IMR-90 (cell line): ENCODE data around the gene TSHZ1. TPM values are rescaled to one million over a fixed set of nuclear protein-coding genes. Genes with fewer than 3 reads are reported as not detected.

Experiments
- ATAC-seq: fragments of 200-7000 bp; cut with Tn5 transposase; 2 replicates; pipeline ENCODE4 v1.9.1; 2020; ENCODE audit warnings: low read depth, mild to moderate bottlenecking, moderate library complexity
- BruUV-seq: library from RNA; stranded (reverse); fragments of 400-500 nt; replicated peaks from 2 replicates; lab custom pipeline; 2021; lab: Mats Ljungman, UMichigan
- CTCF ChIA-PET: fragments of 300-600 bp; formaldehyde crosslinking; extraction: SDS; loops from one replicate; lab custom pipeline; 2021; ENCODE audit warnings: antibody characterized with exemption; lab: Yijun Ruan, JAX
- POLR2A ChIA-PET: fragments of 300-600 bp; sonication (Branson Sonifier 250); formaldehyde crosslinking; loops from one replicate; lab custom pipeline; 2022; ENCODE audit warnings: antibody characterized with exemption; ENCODE audit not compliant: unreplicated experiment; lab: Charles Lee
- DNase-seq: peaks from one replicate; pipeline ENCODE4 v3.0.0; 2013
- H2AFZ ChIP-seq: replicated peaks from 2 replicates; pipeline ENCODE3; 2013; ENCODE audit warnings: low read length, mild to moderate bottlenecking; ENCODE audit not compliant: poor library complexity
- H2AK5ac ChIP-seq: 2 replicates; pipeline ENCODE4 v1.6.1; 2013; ENCODE audit warnings: low read depth, low read length, inconsistent platforms
- H2AK9ac ChIP-seq: replicated peaks from 2 replicates; pipeline ENCODE3; 2013; ENCODE audit warnings: mild to moderate bottlenecking, low read depth, low read length, moderate library complexity; ENCODE audit not compliant: poor library complexity
- H2BK120ac ChIP-seq: 2 replicates; pipeline ENCODE4 v1.6.1; 2013; ENCODE audit warnings: low read depth, low read length, inconsistent platforms
- H2BK15ac ChIP-seq: 3 replicates; pipeline ENCODE4 v1.6.1; 2013; ENCODE audit warnings: low read depth, low read length, inconsistent platforms
- H2BK20ac ChIP-seq: 2 replicates; pipeline ENCODE4 v1.6.1; 2013; ENCODE audit warnings: low read depth, mild to moderate bottlenecking, inconsistent platforms, low read length, moderate library complexity
- H2BK5ac ChIP-seq: 2 replicates; pipeline ENCODE4 v1.6.1; 2013; ENCODE audit warnings: mild to moderate bottlenecking, low read depth, low read length, inconsistent platforms; ENCODE audit not compliant: poor library complexity, severe bottlenecking
- H3K14ac ChIP-seq: replicated peaks from 2 replicates; pipeline ENCODE4 v1.6.1; 2013; ENCODE audit warnings: low read depth, low read length, inconsistent platforms
- H3K18ac ChIP-seq: 2 replicates; pipeline ENCODE4 v1.6.1; 2013; ENCODE audit warnings: low read depth, low read length, control low read depth
- H3K23ac ChIP-seq: 2 replicates; pipeline ENCODE4 v1.6.1; 2013; ENCODE audit warnings: low read depth, low read length, inconsistent platforms
- H3K27ac ChIP-seq: 2 replicates; pipeline ENCODE4 v1.5.1; 2013; ENCODE audit warnings: mild to moderate bottlenecking, control low read depth, low read length; ENCODE audit not compliant: insufficient read depth
- H3K27me3 ChIP-seq: 2 replicates; pipeline ENCODE4 v1.6.1; 2013; ENCODE audit warnings: low read length; ENCODE audit not compliant: control insufficient read depth, insufficient read depth
- H3K36me3 ChIP-seq: 2 replicates; pipeline ENCODE4 v1.6.1; 2013; ENCODE audit warnings: low read length, mixed read lengths; ENCODE audit not compliant: control insufficient read depth, insufficient read depth
- H3K4ac ChIP-seq: 2 replicates; pipeline ENCODE4 v1.6.1; 2013; ENCODE audit warnings: low read depth, low read length, inconsistent platforms
- H3K4me1 ChIP-seq: 2 replicates; pipeline ENCODE4 v1.6.1; 2013; ENCODE audit warnings: low read length, mixed read lengths; ENCODE audit not compliant: control insufficient read depth, insufficient read depth
- H3K4me2 ChIP-seq: 2 replicates; pipeline ENCODE4 v1.6.1; 2013; ENCODE audit warnings: low read depth, mild to moderate bottlenecking, control low read depth, low read length, moderate library complexity
- H3K4me3 ChIP-seq: 2 replicates; pipeline ENCODE4 v1.5.1; 2013; ENCODE audit warnings: low read depth, mild to moderate bottlenecking, control low read depth, low read length, moderate library complexity; ENCODE audit not compliant: insufficient read depth
- H3K56ac ChIP-seq: 2 replicates; pipeline ENCODE4 v1.6.1; 2013; ENCODE audit warnings: low read length, inconsistent platforms; ENCODE audit not compliant: insufficient read depth; ENCODE audit errors: extremely low read depth
- H3K79me1 ChIP-seq, 2 experiments: 2 replicates each; pipeline ENCODE4 v1.6.1; 2013; ENCODE audit warnings: low read length in 2 of 2, inconsistent platforms in 1 of 2, low read depth in 1 of 2
- H3K9ac ChIP-seq: 2 replicates; pipeline ENCODE4 v1.6.1; 2013; ENCODE audit warnings: low read depth, low read length, control low read depth
- H3K9me1 ChIP-seq: 2 replicates; pipeline ENCODE4 v1.6.1; 2013; ENCODE audit warnings: low read length, inconsistent platforms; ENCODE audit not compliant: insufficient read depth
- H3K9me3 ChIP-seq: 2 replicates; pipeline ENCODE4 v1.6.1; 2013; ENCODE audit warnings: low read length; ENCODE audit not compliant: control insufficient read depth, insufficient read depth
- H4K20me1 ChIP-seq: 2 replicates; pipeline ENCODE4 v1.6.1; 2013; ENCODE audit warnings: low read length, inconsistent platforms; ENCODE audit not compliant: insufficient read depth
- H4K5ac ChIP-seq: 2 replicates; pipeline ENCODE4 v1.6.1; 2013; ENCODE audit warnings: mild to moderate bottlenecking, low read depth, low read length, control low read depth
- H4K8ac ChIP-seq, 2 experiments: 2 replicates each; pipeline ENCODE4 v1.6.1; 2013; ENCODE audit warnings: low read depth in 2 of 2, low read length in 2 of 2, control low read depth in 1 of 2, inconsistent platforms in 1 of 2
- H4K91ac ChIP-seq: 2 replicates; pipeline ENCODE4 v1.6.1; 2013; ENCODE audit warnings: low read depth, low read length, inconsistent platforms; ENCODE audit not compliant: insufficient read depth
- BHLHE40 ChIP-seq: fragments of 150-350 bp; IDR thresholded peaks from 2 replicates; pipeline ENCODE4 v1.6.1; 2016; ENCODE audit warnings: mild to moderate bottlenecking, low read depth, low read length
- CHD1 ChIP-seq: IDR thresholded peaks from 2 replicates; pipeline ENCODE4 v1.6.1; 2012; ENCODE audit warnings: low read depth, low read length, improper control_type of control experiment
- FOS ChIP-seq: fragments of 150-350 bp; IDR thresholded peaks from 2 replicates; pipeline ENCODE4 v1.6.1; 2016; ENCODE audit warnings: low read depth, low read length
- MAFK ChIP-seq: IDR thresholded peaks from 2 replicates; pipeline ENCODE4 v1.6.1; 2012; ENCODE audit warnings: low read depth, low read length, improper control_type of control experiment
- MAZ ChIP-seq: IDR thresholded peaks from 2 replicates; pipeline ENCODE4 v1.6.1; 2012; ENCODE audit warnings: low read depth, mild to moderate bottlenecking, low read length, improper control_type of control experiment, moderate library complexity, borderline replicate concordance
- MXI1 ChIP-seq: IDR thresholded peaks from 2 replicates; pipeline ENCODE4 v1.6.1; 2012; ENCODE audit warnings: low read depth, mild to moderate bottlenecking, low read length, moderate library complexity, borderline replicate concordance
- NFE2L2 ChIP-seq: fragments of 150-350 bp; IDR thresholded peaks from 2 replicates; pipeline ENCODE4 v1.6.1; 2016; ENCODE audit warnings: low read depth, mild to moderate bottlenecking, low read length
- POLR2A ChIP-seq: IDR thresholded peaks from 2 replicates; pipeline ENCODE4 v1.6.1; 2012; ENCODE audit warnings: mild to moderate bottlenecking, low read depth, low read length
- RAD21 ChIP-seq: IDR thresholded peaks from 2 replicates; pipeline ENCODE4 v1.6.1; 2012; ENCODE audit warnings: low read length, improper control_type of control experiment
- RCOR1 ChIP-seq: IDR thresholded peaks from 2 replicates; pipeline ENCODE4 v1.6.1; 2012; ENCODE audit warnings: mild to moderate bottlenecking, low read length, improper control_type of control experiment; ENCODE audit not compliant: insufficient replicate concordance
- RFX5 ChIP-seq: IDR thresholded peaks from 2 replicates; pipeline ENCODE4 v1.8.0; 2012; ENCODE audit warnings: low read depth, mild to moderate bottlenecking, low read length, moderate library complexity
- SMC3 ChIP-seq: fragments of 150-350 bp; IDR thresholded peaks from 2 replicates; pipeline ENCODE4 v1.6.1; 2016; ENCODE audit warnings: low read depth, mild to moderate bottlenecking, antibody characterized with exemption, low read length, moderate library complexity
- WGBS, 2 experiments: methylation state at CpG; one replicate each; pipeline versions ENCODE4 v1.1.5 to v1.1.7; 2013; ENCODE audit warnings: missing lambda C conversion rate in 2 of 2; ENCODE audit not compliant: insufficient read length in 1 of 2; ENCODE audit errors: extremely low coverage in 2 of 2; 5-methylcytosine and 5-hydroxymethylcytosine counted together
- dilution Hi-C: fragments of 300-500 bp; cut with HindIII; formaldehyde crosslinking; loops from one replicate; pipeline ENCODE4 v1.14.3; 2018; ENCODE audit warnings: low sequenced_read_pairs; ENCODE audit not compliant: unreplicated experiment
- in situ Hi-C: fragments of 300-500 bp; cut with MboI; formaldehyde crosslinking; loops from 3 replicates; pipeline ENCODE4 v1.14.3; 2019; ENCODE audit warnings: low sequenced_read_pairs, inconsistent platforms, mixed read lengths
- intact Hi-C: fragments of 100-400 bp; cut with micrococcal nuclease; formaldehyde crosslinking; loops from 2 replicates; pipeline ENCODE4 v1.10.0; 2022
- polyA plus RNA-seq, 3 experiments: library from polyadenylated mRNA; depleted of rRNA; stranded (reverse); fragments of >200 nt; gene quantifications; 2 replicates each; pipeline ENCODE4 v1.2.3, GENCODE V29; 2012; ENCODE audit warnings: low replicate concordance in 1 of 3
- total RNA-seq: library from RNA; depleted of rRNA; stranded (reverse); fragments of >200 nt; gene quantifications from 2 replicates; pipeline ENCODE4 v1.2.3, GENCODE V29; 2012
- TF ChIP-seq, protein P1 (sequence below): fragments of 150-350 bp; IDR thresholded peaks from 2 replicates; pipeline ENCODE4 v1.6.1; 2016; ENCODE audit warnings: low read depth, mild to moderate bottlenecking, low read length, moderate library complexity, borderline replicate concordance

Gene TSHZ1
- total and polyA plus RNA-seq, 2 of the 4 experiments (the other 2 are of a cell fraction), result 7.1 to 10.0 TPM

- WGBS, 2 experiments, result 96% methylated on average over 4 of the region's 10 CpGs; no CpG with 5 or more reads in 1 of the 2 experiments
- intact Hi-C loops, result no loop called here
- H2BK120ac ChIP-seq, result no peak overlapping the region
- BruUV-seq, result no TSS peak
- H4K5ac ChIP-seq, result no peak overlapping the region
- in situ Hi-C loops, result no loop called here
- H3K9me3 ChIP-seq, result peaks cover 8% of the 10 kb centered on the region; the same call in 1 of the 2 replicates
- H3K27ac ChIP-seq, result no peak overlapping the region
- no peak overlapping the region for H2BK15ac ChIP-seq
- H3K4me3 ChIP-seq, result no peak overlapping the region
- no peak overlapping the region for H2BK20ac ChIP-seq
- no peak overlapping the region for H3K4me2 ChIP-seq
- H2AFZ ChIP-seq, result no peak overlapping the region
- H4K20me1 ChIP-seq, result no peaks in the 10 kb centered on the region
- no peak overlapping the region for H3K18ac ChIP-seq
- H3K9ac ChIP-seq, result no peak overlapping the region
- ATAC-seq (no peak), DNase-seq (no peak)
- no peak overlapping the region for H2AK9ac ChIP-seq
- peaks cover 2% of the 10 kb centered on the region; the same call in 1 of the 2 replicates for H3K9me1 ChIP-seq
- H3K4me1 ChIP-seq, result no peaks in the 10 kb centered on the region
- CTCF ChIA-PET, result no interaction called here
- no peak overlapping the region for H4K91ac ChIP-seq
- no peak overlapping the region for H2BK5ac ChIP-seq
- H3K23ac ChIP-seq, result no peak overlapping the region
- H3K14ac ChIP-seq, result no peak overlapping the region
- H3K36me3 ChIP-seq, result no peaks in the 10 kb centered on the region
- no peak overlapping the region for H3K4ac ChIP-seq
- no peak overlapping the region for H3K56ac ChIP-seq
- POLR2A ChIA-PET, result no interaction called here
- no peaks in the 10 kb centered on the region for H3K79me1 ChIP-seq
- TF ChIP-seq POLR2A, result no peak
- no peak for TF ChIP-seq FOS
- TF ChIP-seq NFE2L2, result no peak
- TF ChIP-seq MAZ, result no peak
- TF ChIP-seq, protein P1, sequence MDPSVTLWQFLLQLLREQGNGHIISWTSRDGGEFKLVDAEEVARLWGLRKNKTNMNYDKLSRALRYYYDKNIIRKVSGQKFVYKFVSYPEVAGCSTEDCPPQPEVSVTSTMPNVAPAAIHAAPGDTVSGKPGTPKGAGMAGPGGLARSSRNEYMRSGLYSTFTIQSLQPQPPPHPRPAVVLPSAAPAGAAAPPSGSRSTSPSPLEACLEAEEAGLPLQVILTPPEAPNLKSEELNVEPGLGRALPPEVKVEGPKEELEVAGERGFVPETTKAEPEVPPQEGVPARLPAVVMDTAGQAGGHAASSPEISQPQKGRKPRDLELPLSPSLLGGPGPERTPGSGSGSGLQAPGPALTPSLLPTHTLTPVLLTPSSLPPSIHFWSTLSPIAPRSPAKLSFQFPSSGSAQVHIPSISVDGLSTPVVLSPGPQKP, result no peak
- no peak for TF ChIP-seq SMC3
- TF ChIP-seq BHLHE40, result no peak
- no peak for TF ChIP-seq MXI1
- TF ChIP-seq RCOR1, result no peak
- no peak for TF ChIP-seq MAFK
- no peak for TF ChIP-seq RFX5
- no peak for TF ChIP-seq RAD21
- TF ChIP-seq CHD1, result no peak
- H4K8ac ChIP-seq, result no peak overlapping the region
- peaks cover 18% of the 10 kb centered on the region for H3K27me3 ChIP-seq
- no peak overlapping the region for H2AK5ac ChIP-seq
- dilution Hi-C loops, result no loop called here
Measured at GRCh38 chr18:75167137-75167536, 43.5 kb upstream of the TSHZ1 start.
